K562 (cell line): Measurements from ENCODE around the gene PPOX. TPM values are rescaled to one million over a fixed set of nuclear protein-coding genes. Genes with fewer than 3 reads are reported as not detected.
A peak's percentile ranks its signal among the peaks of the same experiment; 100 is the strongest.

Experiments
- E2F1 ChIP-seq: sonication (generic); formaldehyde crosslinking; IDR thresholded peaks from 2 replicates; pipeline ENCODE4 v1.8.1; 2023; ENCODE audit warnings: mild to moderate bottlenecking, missing genetic modification reagents, moderate library complexity
- FOXK2 ChIP-seq, 2 experiments: fragments of 450-650 bp; IDR thresholded peaks in 1 of 2; conservative IDR thresholded peaks in 1 of 2; 2 replicates each; pipeline ENCODE4 v1.6.1; 2016; ENCODE audit warnings: low read depth in 2 of 2, mild to moderate bottlenecking in 1 of 2
- GABPB1 ChIP-seq: sonication (generic); formaldehyde crosslinking; IDR thresholded peaks from 2 replicates; pipeline ENCODE4 v1.8.0; 2022; ENCODE audit warnings: mild to moderate bottlenecking, missing genetic modification reagents
- GTF2E2 ChIP-seq: fragments of 200-800 bp; sonication (Bioruptor generic); IDR thresholded peaks from 2 replicates; pipeline ENCODE4 v1.6.1; 2016; ENCODE audit warnings: missing genetic modification characterization, missing compliant biosample characterization
- HDAC6 ChIP-seq: IDR thresholded peaks from 2 replicates; pipeline ENCODE4 v1.6.1; 2012; ENCODE audit warnings: low read depth, mild to moderate bottlenecking, control low read depth, inconsistent platforms, low read length, moderate library complexity
- MAX ChIP-seq: sonication (generic); formaldehyde crosslinking; IDR thresholded peaks from 2 replicates; pipeline ENCODE4 v1.9.0; 2022; ENCODE audit warnings: mild to moderate bottlenecking, missing genetic modification reagents
- MYC ChIP-seq, 2 experiments: fragments of 250-450 bp in 1 of 2; sonication (Bioruptor Pico) in 1 of 2; IDR thresholded peaks; 2 replicates each; pipeline versions ENCODE4 v1.5.1 to v1.6.1; 2012 to 2021; ENCODE audit warnings: low read depth in 2 of 2, borderline replicate concordance in 1 of 2, improper control_type of control experiment in 1 of 2, low read length in 1 of 2, mild to moderate bottlenecking in 1 of 2, moderate library complexity in 1 of 2
- POLR2A ChIP-seq: fragments of 450-650 bp; conservative IDR thresholded peaks from 2 replicates; pipeline ENCODE4 v1.6.1; 2016
- POLR2AphosphoS2 ChIP-seq: IDR thresholded peaks from 2 replicates; pipeline ENCODE4 v1.6.1; 2012; ENCODE audit warnings: low read length, improper control_type of control experiment
- SMAD1 ChIP-seq: fragments of 150-350 bp; IDR thresholded peaks from 2 replicates; pipeline ENCODE4 v1.6.1; 2014; ENCODE audit warnings: low read length, low read depth; ENCODE audit not compliant: partially characterized antibody
- TBL1XR1 ChIP-seq, 2 experiments: IDR thresholded peaks; 2 replicates each; pipeline ENCODE4 v1.6.1; 2012; ENCODE audit warnings: improper control_type of control experiment in 2 of 2, low read length in 2 of 2, mild to moderate bottlenecking in 1 of 2
- TEAD1 ChIP-seq, 2 experiments: fragments of 450-650 bp in 1 of 2; sonication (generic) in 1 of 2; formaldehyde crosslinking; IDR thresholded peaks; 2 replicates each; pipeline versions ENCODE4 v1.4.0 to v1.8.0; 2020 to 2022; ENCODE audit warnings: mild to moderate bottlenecking in 2 of 2, missing genetic modification reagents in 1 of 2
- USF2 ChIP-seq: sonication (generic); formaldehyde crosslinking; IDR thresholded peaks from 2 replicates; pipeline ENCODE4 v1.5.0; 2020; ENCODE audit warnings: missing genetic modification reagents
- YY1 ChIP-seq, 3 experiments: IDR thresholded peaks; 2 replicates each; pipeline ENCODE4 v1.6.1; 2011; ENCODE audit warnings: low read length in 2 of 3, mild to moderate bottlenecking in 2 of 3, moderate library complexity in 2 of 3, borderline replicate concordance in 1 of 3, control low read depth in 1 of 3, low read depth in 1 of 3; ENCODE audit not compliant: insufficient read depth in 3 of 3, insufficient replicate concordance in 2 of 3, control insufficient read depth in 1 of 3, insufficient read length in 1 of 3; ENCODE audit errors: extremely low read depth in 1 of 3
- ZFP36 ChIP-seq: fragments of 150-350 bp; IDR thresholded peaks from 2 replicates; pipeline ENCODE4 v1.6.1; 2018; ENCODE audit warnings: low read length, low read depth; ENCODE audit not compliant: partially characterized antibody
- ZNF609 ChIP-seq: sonication (generic); formaldehyde crosslinking; IDR thresholded peaks from 2 replicates; pipeline ENCODE4 v1.8.1; 2023; ENCODE audit warnings: missing genetic modification reagents, mild to moderate bottlenecking, borderline replicate concordance
- polyA plus RNA-seq, 8 experiments: library from polyadenylated mRNA; depleted of rRNA in 4 of 8; stranded (reverse) in 5 of 8; unstranded in 3 of 8; fragments of >200 nt; fragmentation: Nextera tagmentation in 2 of 8; fragmentation: Illumina TruSeq in 1 of 8; extraction: Ambion mirVana in 2 of 8; extraction: Trizol in 1 of 8; gene quantifications; 2 replicates each; pipeline versions ENCODE4 v1.2.1 to v1.2.3, GENCODE V29; 2011 to 2014; ENCODE audit warnings: inconsistent platforms in 1 of 8, missing spikeins in 1 of 8
- total RNA-seq, 7 experiments: library from RNA; depleted of rRNA in 6 of 7; stranded (reverse); fragments of >200 nt in 6 of 7; fragmentation: Illumina TruSeq in 2 of 7; extraction: Trizol in 2 of 7; gene quantifications; 2 replicates each; pipeline versions ENCODE4 v1.2.1 to v1.2.3, GENCODE V29; 2011 to 2021; ENCODE audit warnings: low replicate concordance in 1 of 7

Gene PPOX
- total and polyA plus RNA-seq, 9 of the 15 experiments (the other 6 are each of a cell fraction or from before 2014, with no cell fraction given): 17.0 to 57.1 (median 38.9) TPM

- TF ChIP-seq MYC (IDR thresholded peaks at IDR 0.05; ENCODE audit: low read depth, low read length): 0 out of 2 replicates have a peak, but pooled peaks have one; percentile 22
- peak; percentile 52; the same call in 1 of the 2 replicates for TF ChIP-seq MYC (CRISPR knock-in tag; IDR thresholded peaks at IDR 0.05; ENCODE audit: borderline replicate concordance, low read depth)
- TF ChIP-seq TBL1XR1 (IDR thresholded peaks at IDR 0.05; ENCODE audit: low read length in 2 of 2): 0 out of 4 replicates have a peak, but pooled peaks of 1 of the 2 experiments have one; percentile 59
- peak; percentile 47; the same call in 1 of the 2 replicates for TF ChIP-seq GABPB1 (CRISPR knock-in tag)
- TF ChIP-seq USF2 (CRISPR knock-in tag): peak; percentile 6; the same call in 1 of the 2 replicates
- TF ChIP-seq ZFP36: no peak
- peak; percentile 24; the same call in 1 of the 2 replicates for TF ChIP-seq ZNF609 (CRISPR knock-in tag)
- TF ChIP-seq MAX (CRISPR knock-in tag): peak; percentile 66
- TF ChIP-seq HDAC6: no peak
- TF ChIP-seq POLR2AphosphoS2: peak; percentile 79; the same call in 1 of the 2 replicates
- peak in 1 of 2 experiments; percentile 76; a peak in 2 of 4 replicates for TF ChIP-seq TEAD1 (CRISPR knock-in tag; IDR thresholded peaks at IDR 0.05)
- 0 out of 4 replicates have a peak, but pooled peaks of 1 of the 2 experiments have one; percentile 19 for TF ChIP-seq FOXK2 (conservative IDR thresholded peaks at IDR 0.05 in 1 of 2, IDR thresholded peaks at IDR 0.05 in 1 of 2; ENCODE audit: low read depth in 2 of 2)
- peak; percentile 48; the same call in 1 of the 2 replicates for TF ChIP-seq GTF2E2
- TF ChIP-seq POLR2A: peak; percentile 52; the same call in 1 of the 2 replicates
- TF ChIP-seq SMAD1: no peak
- peak in 1 of 3 experiments; percentile 23 for TF ChIP-seq YY1 (IDR thresholded peaks at IDR 0.05; ENCODE audit: borderline replicate concordance in 1 of 3, control insufficient read depth in 1 of 3, extremely low read depth in 1 of 3, insufficient read depth in 3 of 3, insufficient read length in 1 of 3, insufficient replicate concordance in 2 of 3, low read depth in 1 of 3, low read length in 2 of 3)
- peak; percentile 40; the same call in 1 of the 2 replicates for TF ChIP-seq E2F1
Observed at GRCh38 chr1:161119092-161119903, 46.9 kb upstream of the PPOX start (continued).
